HEK293 (cell line): ENCODE measurements around the gene ZFAND2B.

Experiments
- SETDB1 ChIP-seq: IDR thresholded peaks from one replicate; pipeline ENCODE4 v1.6.1; 2017; ENCODE audit warnings: mild to moderate bottlenecking, low read length, moderate library complexity, mixed read lengths; ENCODE audit not compliant: insufficient read length
- SP2 ChIP-seq: fragments of 450-650 bp; formaldehyde crosslinking; IDR thresholded peaks from 2 replicates; pipeline ENCODE4 v1.5.1; 2016; ENCODE audit warnings: missing biosample characterization, missing genetic modification characterization
- ZNF223 ChIP-seq: fragments of 450-650 bp; formaldehyde crosslinking; IDR thresholded peaks from 2 replicates; pipeline ENCODE4 v1.5.1; 2016; ENCODE audit warnings: missing biosample characterization, missing genetic modification characterization
- ZNF24 ChIP-seq: fragments of 450-650 bp; formaldehyde crosslinking; IDR thresholded peaks from 2 replicates; pipeline ENCODE4 v1.5.1; 2016; ENCODE audit warnings: missing biosample characterization, missing genetic modification characterization
- ZNF274 ChIP-seq, 2 experiments: fragments of 200-500 bp in 1 of 2; fragments of 450-650 bp in 1 of 2; sonication (Bioruptor generic) in 1 of 2; formaldehyde crosslinking in 1 of 2; IDR thresholded peaks; 2 replicates each; pipeline versions ENCODE4 v1.5.1 to v1.6.1; 2014 to 2016; ENCODE audit warnings: borderline replicate concordance in 1 of 2, inconsistent platforms in 1 of 2, low read length in 1 of 2, missing biosample characterization in 1 of 2, missing genetic modification characterization in 1 of 2
- ZNF292 ChIP-seq: fragments of 450-650 bp; formaldehyde crosslinking; IDR thresholded peaks from 2 replicates; pipeline ENCODE4 v1.5.1; 2016; ENCODE audit warnings: low read depth, missing biosample characterization, missing genetic modification characterization, borderline replicate concordance
- ZNF555 ChIP-seq: fragments of 450-650 bp; formaldehyde crosslinking; conservative IDR thresholded peaks from 2 replicates; pipeline ENCODE4 v1.5.1; 2017; ENCODE audit warnings: missing biosample characterization, mild to moderate bottlenecking, missing genetic modification characterization, inconsistent platforms
- ZNF561 ChIP-seq: fragments of 450-650 bp; IDR thresholded peaks from 2 replicates; pipeline ENCODE4 v1.5.1; 2018; ENCODE audit warnings: missing biosample characterization, missing genetic modification characterization, borderline replicate concordance
- ZNF664 ChIP-seq: fragments of 450-650 bp; formaldehyde crosslinking; IDR thresholded peaks from 2 replicates; pipeline ENCODE4 v1.5.1; 2016; ENCODE audit warnings: missing biosample characterization, missing genetic modification characterization
- TF ChIP-seq, protein P1 (sequence below): fragments of 450-650 bp; formaldehyde crosslinking; IDR thresholded peaks from 2 replicates; pipeline ENCODE4 v1.5.1; 2016; ENCODE audit warnings: missing biosample characterization, missing genetic modification characterization
- TF ChIP-seq, protein P2 (sequence below): fragments of 450-650 bp; formaldehyde crosslinking; IDR thresholded peaks from 2 replicates; pipeline ENCODE4 v1.5.1; 2017; ENCODE audit warnings: missing biosample characterization, missing genetic modification characterization
- TF ChIP-seq, protein P3 (sequence below): fragments of 450-650 bp; formaldehyde crosslinking; IDR thresholded peaks from 2 replicates; pipeline ENCODE4 v1.5.1; 2017; ENCODE audit warnings: missing biosample characterization, mild to moderate bottlenecking, missing genetic modification characterization, moderate library complexity
- TF ChIP-seq, protein P4 (sequence below): fragments of 450-650 bp; formaldehyde crosslinking; IDR thresholded peaks from 2 replicates; pipeline ENCODE4 v1.5.1; 2016; ENCODE audit warnings: missing biosample characterization, missing genetic modification characterization

DNA sequence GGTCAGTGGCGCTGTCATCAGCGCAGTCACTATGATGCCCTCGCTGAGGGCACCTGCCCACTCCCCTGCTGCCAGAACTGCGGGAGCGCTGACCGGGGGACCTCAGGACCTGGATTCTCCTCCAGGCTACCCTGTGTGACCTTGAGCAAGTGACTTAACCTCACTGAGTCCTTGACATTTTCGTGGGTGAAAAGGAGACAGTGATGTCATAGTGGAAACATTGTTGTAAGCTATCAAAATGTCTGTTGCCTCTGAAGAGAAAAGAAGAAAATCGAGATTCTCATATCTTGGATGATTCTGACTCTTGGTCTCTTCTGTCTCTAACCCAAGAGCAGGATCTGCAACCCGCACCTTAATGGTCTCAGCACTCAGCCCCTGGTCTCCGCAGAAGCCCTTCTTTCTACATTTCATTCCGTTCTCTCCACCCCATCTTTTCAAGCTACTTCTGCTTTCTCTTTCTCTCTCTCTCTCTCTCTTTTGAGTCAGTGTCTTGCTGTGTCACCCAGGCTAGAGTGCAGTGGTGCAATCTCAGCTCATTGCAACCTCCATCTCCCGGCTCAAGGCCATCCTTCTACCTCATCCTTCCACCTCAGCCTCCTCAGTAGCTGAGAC lies 48.1 kb downstream of the ZFAND2B start:
- TF ChIP-seq, protein P1, sequence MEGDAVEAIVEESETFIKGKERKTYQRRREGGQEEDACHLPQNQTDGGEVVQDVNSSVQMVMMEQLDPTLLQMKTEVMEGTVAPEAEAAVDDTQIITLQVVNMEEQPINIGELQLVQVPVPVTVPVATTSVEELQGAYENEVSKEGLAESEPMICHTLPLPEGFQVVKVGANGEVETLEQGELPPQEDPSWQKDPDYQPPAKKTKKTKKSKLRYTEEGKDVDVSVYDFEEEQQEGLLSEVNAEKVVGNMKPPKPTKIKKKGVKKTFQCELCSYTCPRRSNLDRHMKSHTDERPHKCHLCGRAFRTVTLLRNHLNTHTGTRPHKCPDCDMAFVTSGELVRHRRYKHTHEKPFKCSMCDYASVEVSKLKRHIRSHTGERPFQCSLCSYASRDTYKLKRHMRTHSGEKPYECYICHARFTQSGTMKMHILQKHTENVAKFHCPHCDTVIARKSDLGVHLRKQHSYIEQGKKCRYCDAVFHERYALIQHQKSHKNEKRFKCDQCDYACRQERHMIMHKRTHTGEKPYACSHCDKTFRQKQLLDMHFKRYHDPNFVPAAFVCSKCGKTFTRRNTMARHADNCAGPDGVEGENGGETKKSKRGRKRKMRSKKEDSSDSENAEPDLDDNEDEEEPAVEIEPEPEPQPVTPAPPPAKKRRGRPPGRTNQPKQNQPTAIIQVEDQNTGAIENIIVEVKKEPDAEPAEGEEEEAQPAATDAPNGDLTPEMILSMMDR = no peak
- TF ChIP-seq SP2 (tag by site-specific recombination) (no peak), ZNF292 (tag by site-specific recombination) (no peak), ZNF664 (tag by site-specific recombination) (no peak), SETDB1 (no peak), ZNF274 (IDR thresholded peaks at IDR 0.05; ENCODE audit: low read length) (no peak), ZNF274 (tag by site-specific recombination; IDR thresholded peaks at IDR 0.05; ENCODE audit: borderline replicate concordance) (no peak), ZNF555 (tag by site-specific recombination) (no peak), ZNF223 (tag by site-specific recombination) (no peak), ZNF24 (tag by site-specific recombination) (no peak), ZNF561 (no peak)
- TF ChIP-seq, protein P2, sequence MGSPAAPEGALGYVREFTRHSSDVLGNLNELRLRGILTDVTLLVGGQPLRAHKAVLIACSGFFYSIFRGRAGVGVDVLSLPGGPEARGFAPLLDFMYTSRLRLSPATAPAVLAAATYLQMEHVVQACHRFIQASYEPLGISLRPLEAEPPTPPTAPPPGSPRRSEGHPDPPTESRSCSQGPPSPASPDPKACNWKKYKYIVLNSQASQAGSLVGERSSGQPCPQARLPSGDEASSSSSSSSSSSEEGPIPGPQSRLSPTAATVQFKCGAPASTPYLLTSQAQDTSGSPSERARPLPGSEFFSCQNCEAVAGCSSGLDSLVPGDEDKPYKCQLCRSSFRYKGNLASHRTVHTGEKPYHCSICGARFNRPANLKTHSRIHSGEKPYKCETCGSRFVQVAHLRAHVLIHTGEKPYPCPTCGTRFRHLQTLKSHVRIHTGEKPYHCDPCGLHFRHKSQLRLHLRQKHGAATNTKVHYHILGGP (tag by site-specific recombination) = no peak
- TF ChIP-seq, protein P3, sequence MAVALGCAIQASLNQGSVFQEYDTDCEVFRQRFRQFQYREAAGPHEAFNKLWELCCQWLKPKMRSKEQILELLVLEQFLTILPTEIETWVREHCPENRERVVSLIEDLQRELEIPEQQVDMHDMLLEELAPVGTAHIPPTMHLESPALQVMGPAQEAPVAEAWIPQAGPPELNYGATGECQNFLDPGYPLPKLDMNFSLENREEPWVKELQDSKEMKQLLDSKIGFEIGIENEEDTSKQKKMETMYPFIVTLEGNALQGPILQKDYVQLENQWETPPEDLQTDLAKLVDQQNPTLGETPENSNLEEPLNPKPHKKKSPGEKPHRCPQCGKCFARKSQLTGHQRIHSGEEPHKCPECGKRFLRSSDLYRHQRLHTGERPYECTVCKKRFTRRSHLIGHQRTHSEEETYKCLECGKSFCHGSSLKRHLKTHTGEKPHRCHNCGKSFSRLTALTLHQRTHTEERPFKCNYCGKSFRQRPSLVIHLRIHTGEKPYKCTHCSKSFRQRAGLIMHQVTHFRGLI (tag by site-specific recombination) = no peak
- TF ChIP-seq, protein P4, sequence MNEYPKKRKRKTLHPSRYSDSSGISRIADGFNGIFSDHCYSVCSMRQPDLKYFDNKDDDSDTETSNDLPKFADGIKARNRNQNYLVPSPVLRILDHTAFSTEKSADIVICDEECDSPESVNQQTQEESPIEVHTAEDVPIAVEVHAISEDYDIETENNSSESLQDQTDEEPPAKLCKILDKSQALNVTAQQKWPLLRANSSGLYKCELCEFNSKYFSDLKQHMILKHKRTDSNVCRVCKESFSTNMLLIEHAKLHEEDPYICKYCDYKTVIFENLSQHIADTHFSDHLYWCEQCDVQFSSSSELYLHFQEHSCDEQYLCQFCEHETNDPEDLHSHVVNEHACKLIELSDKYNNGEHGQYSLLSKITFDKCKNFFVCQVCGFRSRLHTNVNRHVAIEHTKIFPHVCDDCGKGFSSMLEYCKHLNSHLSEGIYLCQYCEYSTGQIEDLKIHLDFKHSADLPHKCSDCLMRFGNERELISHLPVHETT (tag by site-specific recombination) = no peak
